Body of pancreas (tissue), 4 donors: ENCODE data around the gene HOXB1. TPM values are rescaled to one million over a fixed set of nuclear protein-coding genes. Genes with fewer than 3 reads are reported as not detected.

ENCODE experiments used
- ATAC-seq: fragments of 150-250 bp; one replicate; pipeline ENCODE4 v1.9.1; 2016
- DNase-seq, 4 donors: peaks; one replicate each; pipeline ENCODE4 v3.0.0-alpha.2; 2019
- H3K27ac ChIP-seq, 4 donors: fragments of 200-600 bp; sonication (generic); 1 replicate in 3 of 4; 2 replicates in 1 of 4; pipeline versions ENCODE4 v1.5.1 to v1.6.1; 2016 to 2019; ENCODE audit warnings: mild to moderate bottlenecking in 1 of 4, mixed read lengths in 1 of 4, moderate library complexity in 1 of 4
- H3K27me3 ChIP-seq, 2 donors: fragments of 200-600 bp; sonication (generic); one replicate each; pipeline ENCODE4 v1.6.0; 2016; ENCODE audit warnings: mild to moderate bottlenecking in 1 of 2
- H3K36me3 ChIP-seq, 2 donors: fragments of 200-600 bp; sonication (generic); replicated peaks in 1 of 2; 2 replicates each; pipeline ENCODE4 v1.5.1; 2016; ENCODE audit warnings: low read depth in 2 of 2; ENCODE audit not compliant: insufficient read depth in 1 of 2
- H3K4me1 ChIP-seq: fragments of 200-600 bp; sonication (generic); one replicate; pipeline ENCODE4 v1.6.0; 2016
- H3K4me3 ChIP-seq, 2 donors: fragments of 200-600 bp; sonication (generic); 1 replicate in 1 of 2; 2 replicates in 1 of 2; pipeline ENCODE4 v1.5.1; 2016 to 2019
- H3K9me3 ChIP-seq, 3 donors: fragments of 200-600 bp; sonication (generic); 1 replicate in 2 of 3; 2 replicates in 1 of 3; pipeline ENCODE4 v1.5.1; 2016
- POLR2A ChIP-seq, 3 donors: fragments of 450-650 bp; IDR thresholded peaks; one replicate each; pipeline ENCODE4 v1.6.1; 2016; ENCODE audit warnings: antibody characterized with exemption in 3 of 3, mild to moderate bottlenecking in 2 of 3
- WGBS, 2 donors: methylation state at CpG; one replicate each; pipeline ENCODE4 v1.1.5; 2017; 5-methylcytosine and 5-hydroxymethylcytosine counted together
- intact Hi-C: fragments of 100-400 bp; cut with DNase I; formaldehyde crosslinking; loops from one replicate; pipeline ENCODE4 v1.15.1; 2023
- total RNA-seq, 2 donors: library from RNA; depleted of rRNA; stranded (reverse); fragments of >200 nt; gene quantifications; one replicate each; pipeline ENCODE4 v1.1.0, GENCODE V29; 2016
- TF ChIP-seq, protein P1 (sequence below), 7 experiments: fragments of 450-650 bp in 4 of 7; fragments of 200-600 bp in 3 of 7; sonication (generic) in 3 of 7; IDR thresholded peaks; one replicate each; pipeline ENCODE4 v1.5.1; 2016 to 2019; ENCODE audit warnings: antibody characterized with exemption in 7 of 7

HOXB1 gene
- total RNA-seq, 2 donors from 2014 or later, result not detected

DNA sequence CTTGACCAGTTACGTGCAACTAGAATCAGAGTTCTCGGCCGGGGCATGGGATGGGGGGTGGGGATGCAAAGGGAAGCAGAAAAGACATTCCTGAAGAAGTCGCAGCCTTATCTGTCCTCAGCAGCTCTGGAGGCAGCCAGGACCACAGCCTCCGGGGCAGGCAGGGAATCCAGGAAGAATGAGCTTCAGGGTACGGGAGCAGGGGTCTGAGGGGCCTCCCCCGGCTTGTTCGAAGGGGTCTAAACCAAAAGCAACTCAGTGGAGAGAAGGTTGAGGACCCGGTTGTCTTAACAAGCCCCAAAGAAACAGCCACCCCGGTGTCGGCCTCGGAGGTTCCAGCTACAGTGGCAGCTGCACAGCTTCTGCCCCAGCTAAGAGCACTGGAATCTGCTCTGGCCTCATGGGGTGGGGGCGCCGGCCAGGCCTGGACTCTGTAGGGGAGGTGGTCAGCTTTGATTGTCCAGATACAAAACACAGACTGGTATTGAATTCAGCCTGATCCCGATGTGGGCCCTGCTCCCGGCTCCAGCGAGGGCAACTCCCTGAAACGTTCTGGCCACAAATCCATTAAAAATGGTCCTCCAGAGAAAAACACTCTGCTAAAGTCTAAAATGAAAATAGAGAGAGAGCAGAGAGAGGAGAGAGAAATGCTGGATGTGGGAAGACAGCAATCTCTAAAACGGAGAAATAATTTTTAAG, 39.7 kb upstream of the HOXB1 start:
- Histone ChIP-seq H3K27me3 (peaks cover 0 to 33% of the 10 kb centered on the region in 2 donors), H3K9me3 (no peaks in the 10 kb centered on the region), H3K4me1 (peaks cover 7% of the 10 kb centered on the region), H3K27ac (peak overlapping the region in 1 of 4 donors; percentile 8), H3K4me3 (no peak overlapping the region), H3K36me3 (no peaks in the 10 kb centered on the region)
- DNase-seq, result no peak
- intact Hi-C loops, result no loop called here
- TF ChIP-seq, protein P1, sequence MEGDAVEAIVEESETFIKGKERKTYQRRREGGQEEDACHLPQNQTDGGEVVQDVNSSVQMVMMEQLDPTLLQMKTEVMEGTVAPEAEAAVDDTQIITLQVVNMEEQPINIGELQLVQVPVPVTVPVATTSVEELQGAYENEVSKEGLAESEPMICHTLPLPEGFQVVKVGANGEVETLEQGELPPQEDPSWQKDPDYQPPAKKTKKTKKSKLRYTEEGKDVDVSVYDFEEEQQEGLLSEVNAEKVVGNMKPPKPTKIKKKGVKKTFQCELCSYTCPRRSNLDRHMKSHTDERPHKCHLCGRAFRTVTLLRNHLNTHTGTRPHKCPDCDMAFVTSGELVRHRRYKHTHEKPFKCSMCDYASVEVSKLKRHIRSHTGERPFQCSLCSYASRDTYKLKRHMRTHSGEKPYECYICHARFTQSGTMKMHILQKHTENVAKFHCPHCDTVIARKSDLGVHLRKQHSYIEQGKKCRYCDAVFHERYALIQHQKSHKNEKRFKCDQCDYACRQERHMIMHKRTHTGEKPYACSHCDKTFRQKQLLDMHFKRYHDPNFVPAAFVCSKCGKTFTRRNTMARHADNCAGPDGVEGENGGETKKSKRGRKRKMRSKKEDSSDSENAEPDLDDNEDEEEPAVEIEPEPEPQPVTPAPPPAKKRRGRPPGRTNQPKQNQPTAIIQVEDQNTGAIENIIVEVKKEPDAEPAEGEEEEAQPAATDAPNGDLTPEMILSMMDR (IDR thresholded peaks at IDR 0.05), result no peak
- no peak for TF ChIP-seq POLR2A (IDR thresholded peaks at IDR 0.05)
- 11 to 12% methylated on average over 15 to 19 of the region's 19 CpGs for WGBS, 2 donors
- ATAC-seq, result no peak

DNA sequence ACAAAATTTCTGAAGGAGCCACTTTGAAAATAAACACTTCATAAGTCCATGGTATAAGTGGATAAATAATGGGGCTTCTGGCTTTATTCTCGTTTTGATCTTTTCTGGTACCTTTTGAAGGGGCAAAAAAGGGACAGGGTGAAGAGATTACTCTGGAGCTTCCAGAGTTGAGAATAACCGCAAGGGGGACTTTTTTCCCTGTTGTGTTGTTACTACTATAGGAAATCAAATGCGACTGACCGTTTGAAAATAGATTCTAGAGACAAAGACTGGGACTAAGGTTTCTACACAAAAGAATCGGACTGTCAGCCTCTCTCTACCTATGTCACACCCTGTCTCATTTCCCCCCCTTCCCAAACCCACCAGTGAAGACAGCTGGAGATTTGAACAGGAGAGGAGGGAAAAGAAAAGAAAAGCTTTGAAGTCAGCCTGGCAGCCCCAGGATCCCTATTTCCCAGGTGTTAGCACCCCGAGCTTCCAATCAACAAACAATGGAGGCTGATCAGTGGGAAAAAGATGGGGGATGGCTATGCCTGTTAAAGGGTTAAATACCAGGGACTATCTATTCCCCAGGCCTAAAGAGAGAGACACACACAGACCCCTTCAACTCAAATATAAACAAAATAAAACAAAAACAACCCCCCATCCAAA, 39.0 kb upstream of the HOXB1 start:
- 10 to 22% methylated on average over 6 of the region's 6 CpGs for WGBS, 2 donors
- ATAC-seq (no peak), DNase-seq (no peak)
- H3K36me3 ChIP-seq, result no peaks in the 10 kb centered on the region
- H3K27me3 ChIP-seq, result peaks cover 0 to 29% of the 10 kb centered on the region in 2 donors
- no peaks in the 10 kb centered on the region for H3K9me3 ChIP-seq
- intact Hi-C loops, result no loop called here
- H3K4me1 ChIP-seq, result peaks cover 7% of the 10 kb centered on the region
- H3K27ac ChIP-seq, result peak overlapping the region in 1 of 4 donors; percentile 7
- TF ChIP-seq, protein P1 (IDR thresholded peaks at IDR 0.05), result no peak
- no peak for TF ChIP-seq POLR2A (IDR thresholded peaks at IDR 0.05)
- H3K4me3 ChIP-seq, result no peak overlapping the region

DNA sequence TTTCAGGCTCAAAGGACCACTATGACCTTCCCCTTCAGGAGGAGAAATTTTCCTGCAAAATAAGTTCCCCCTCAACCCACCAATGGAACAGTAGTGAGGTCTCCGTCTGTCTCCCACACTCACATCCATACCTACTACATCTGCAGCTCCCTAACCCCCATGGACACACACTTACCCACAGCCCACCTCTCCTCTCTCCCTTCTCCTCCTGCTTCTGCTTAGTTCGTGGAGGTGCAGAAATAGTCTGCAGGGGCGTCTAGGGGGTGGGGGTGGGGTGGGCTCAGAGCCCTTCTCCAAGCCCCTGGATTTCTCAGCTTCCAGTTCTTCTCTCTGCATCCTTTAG, 38.4 kb upstream of the HOXB1 start:
- 6 to 15% methylated on average over 3 of the region's 3 CpGs for WGBS, 2 donors
- ATAC-seq, result no peak
- Histone ChIP-seq H3K36me3 (no peaks in the 10 kb centered on the region), H3K9me3 (no peaks in the 10 kb centered on the region), H3K27me3 (peaks cover 0 to 23% of the 10 kb centered on the region in 2 donors), H3K27ac (no peak overlapping the region), H3K4me1 (peaks cover 12% of the 10 kb centered on the region), H3K4me3 (no peak overlapping the region)
- intact Hi-C loops, result no loop called here
- no peak for TF ChIP-seq POLR2A (IDR thresholded peaks at IDR 0.05)
- TF ChIP-seq, protein P1 (IDR thresholded peaks at IDR 0.05), result no peak
- no peak for DNase-seq

DNA sequence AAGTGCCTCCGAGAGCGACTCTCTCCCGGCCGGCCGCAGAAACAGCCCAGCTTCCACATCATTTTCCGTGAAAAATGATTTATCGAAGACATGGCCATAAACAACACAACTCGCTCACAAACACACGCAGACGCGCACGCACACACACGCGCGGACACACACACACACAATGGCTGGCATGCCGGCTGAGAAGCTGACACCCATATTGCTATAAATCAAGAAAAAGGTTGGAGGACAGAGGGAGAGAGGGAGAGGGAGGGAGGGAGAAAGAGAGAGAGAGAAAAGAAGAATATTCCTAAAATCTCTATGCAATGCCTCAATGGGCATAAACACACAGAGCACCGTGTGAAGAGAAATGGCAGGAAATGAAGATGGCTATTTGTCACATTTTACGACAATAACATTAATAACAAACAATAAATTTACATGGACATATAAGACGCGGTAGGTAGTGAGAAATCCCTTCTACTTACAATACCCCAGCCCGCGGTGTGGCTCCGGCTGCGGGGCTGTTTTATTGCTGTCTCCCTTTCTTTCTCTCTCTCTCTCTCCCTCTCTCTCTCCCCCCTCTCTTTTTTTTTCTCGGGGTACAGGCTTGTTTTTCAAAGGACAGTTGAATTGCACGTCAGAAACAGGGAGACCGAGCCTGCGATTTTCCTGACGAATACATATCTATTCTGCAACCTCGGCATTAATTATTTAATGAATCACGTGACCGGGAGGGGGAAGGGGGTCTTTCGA, 37.9 kb upstream of the HOXB1 start:
- H3K9me3 ChIP-seq, result no peaks in the 10 kb centered on the region
- 12 to 13% methylated on average over 33 of the region's 33 CpGs for WGBS, 2 donors
- H3K27ac ChIP-seq, result peak overlapping the region in 1 of 4 donors; percentile 21
- peaks cover 0 to 24% of the 10 kb centered on the region in 2 donors for H3K27me3 ChIP-seq
- no peaks in the 10 kb centered on the region for H3K36me3 ChIP-seq
- ATAC-seq (no peak), DNase-seq (no peak)
- intact Hi-C loops, result no loop called here
- no peak overlapping the region for H3K4me3 ChIP-seq
- TF ChIP-seq, protein P1 (IDR thresholded peaks at IDR 0.05), result no peak
- no peak for TF ChIP-seq POLR2A (IDR thresholded peaks at IDR 0.05)
- H3K4me1 ChIP-seq, result peaks cover 12% of the 10 kb centered on the region
